HEK293 (cell line): ENCODE data around the gene PIANP.
A peak's percentile ranks its signal among the peaks of the same experiment; 100 is the strongest.

ENCODE experiments used
- CTCF ChIA-PET: fragments of 350-600 bp; formaldehyde crosslinking; extraction: SDS; loops from one replicate; lab custom pipeline; 2021; ENCODE audit warnings: antibody characterized with exemption; lab: Yijun Ruan, JAX
- POLR2A ChIA-PET: fragments of 300-600 bp; formaldehyde crosslinking; extraction: SDS; loops from one replicate; lab custom pipeline; 2020; ENCODE audit warnings: antibody characterized with exemption, inconsistent platforms; lab: Yijun Ruan, JAX
- H3K27ac ChIP-seq: fragments of 200-500 bp; sonication (Bioruptor generic); 2 replicates; pipeline ENCODE4 v1.5.1; 2014; ENCODE audit warnings: low read depth, low read length, control low read depth, inconsistent platforms; ENCODE audit errors: extremely low read depth
- H3K36me3 ChIP-seq, 2 experiments: fragments of 200-500 bp in 1 of 2; sonication (Bioruptor generic) in 1 of 2; 1 replicate in 1 of 2; 2 replicates in 1 of 2; pipeline ENCODE4 v1.5.1; 2014 to 2017; ENCODE audit warnings: inconsistent platforms in 2 of 2, low read length in 2 of 2; ENCODE audit not compliant: control insufficient read depth in 2 of 2, insufficient read depth in 1 of 2
- H3K4me1 ChIP-seq: fragments of 200-500 bp; sonication (Bioruptor generic); 2 replicates; pipeline ENCODE4 v1.5.1; 2014; ENCODE audit warnings: mild to moderate bottlenecking, low read length, inconsistent platforms; ENCODE audit not compliant: control insufficient read depth, insufficient read depth
- H3K4me3 ChIP-seq: 2 replicates; pipeline ENCODE4 v1.5.1; 2011; ENCODE audit warnings: low read depth, mild to moderate bottlenecking, control low read depth, low read length, moderate library complexity
- H3K9me3 ChIP-seq: fragments of 200-500 bp; sonication (Bioruptor generic); 2 replicates; pipeline ENCODE4 v1.5.1; 2014; ENCODE audit warnings: low read depth, low read length, inconsistent platforms; ENCODE audit not compliant: control insufficient read depth, insufficient read depth
- ELK4 ChIP-seq: IDR thresholded peaks from 2 replicates; pipeline ENCODE4 v1.6.1; 2011; ENCODE audit warnings: mild to moderate bottlenecking, low read depth, low read length, borderline replicate concordance
- GLIS2 ChIP-seq: fragments of 450-650 bp; formaldehyde crosslinking; IDR thresholded peaks from 2 replicates; pipeline ENCODE4 v1.5.1; 2016; ENCODE audit warnings: missing biosample characterization, missing genetic modification characterization
- HOXD13 ChIP-seq: sonication (generic); formaldehyde crosslinking; IDR thresholded peaks from 2 replicates; pipeline ENCODE4 v1.8.0; 2022; ENCODE audit warnings: missing genetic modification reagents, borderline replicate concordance
- KLF1 ChIP-seq: fragments of 450-650 bp; formaldehyde crosslinking; IDR thresholded peaks from 2 replicates; pipeline ENCODE4 v1.5.1; 2016; ENCODE audit warnings: missing biosample characterization, missing genetic modification characterization
- KLF7 ChIP-seq: fragments of 450-650 bp; formaldehyde crosslinking; IDR thresholded peaks from 2 replicates; pipeline ENCODE4 v1.5.1; 2016; ENCODE audit warnings: missing biosample characterization, missing genetic modification characterization, borderline replicate concordance
- OSR2 ChIP-seq: fragments of 450-650 bp; formaldehyde crosslinking; IDR thresholded peaks from 2 replicates; pipeline ENCODE4 v1.5.1; 2016; ENCODE audit warnings: missing biosample characterization, missing genetic modification characterization
- PATZ1 ChIP-seq: fragments of 450-650 bp; formaldehyde crosslinking; IDR thresholded peaks from 2 replicates; pipeline ENCODE4 v1.5.1; 2016; ENCODE audit warnings: missing biosample characterization, missing genetic modification characterization
- PRDM10 ChIP-seq: fragments of 450-650 bp; formaldehyde crosslinking; IDR thresholded peaks from 2 replicates; pipeline ENCODE4 v1.5.1; 2016; ENCODE audit warnings: missing biosample characterization, missing genetic modification characterization
- YY1 ChIP-seq: fragments of 450-650 bp; formaldehyde crosslinking; IDR thresholded peaks from 2 replicates; pipeline ENCODE4 v1.5.1; 2018; ENCODE audit warnings: missing biosample characterization, missing genetic modification characterization
- YY2 ChIP-seq: fragments of 450-650 bp; formaldehyde crosslinking; IDR thresholded peaks from 2 replicates; pipeline ENCODE4 v1.5.1; 2016; ENCODE audit warnings: missing biosample characterization, missing genetic modification characterization
- ZBTB20 ChIP-seq: fragments of 450-650 bp; formaldehyde crosslinking; IDR thresholded peaks from 2 replicates; pipeline ENCODE4 v1.5.1; 2016; ENCODE audit warnings: missing biosample characterization, missing genetic modification characterization
- ZNF23 ChIP-seq: fragments of 450-650 bp; formaldehyde crosslinking; IDR thresholded peaks from 2 replicates; pipeline ENCODE4 v1.5.1; 2016; ENCODE audit warnings: missing biosample characterization, missing genetic modification characterization, borderline replicate concordance
- ZNF24 ChIP-seq: fragments of 450-650 bp; formaldehyde crosslinking; IDR thresholded peaks from 2 replicates; pipeline ENCODE4 v1.5.1; 2016; ENCODE audit warnings: missing biosample characterization, missing genetic modification characterization
- ZNF26 ChIP-seq: fragments of 450-650 bp; formaldehyde crosslinking; IDR thresholded peaks from 2 replicates; pipeline ENCODE4 v1.5.1; 2016; ENCODE audit warnings: missing biosample characterization, missing genetic modification characterization
- ZNF341 ChIP-seq: fragments of 450-650 bp; formaldehyde crosslinking; IDR thresholded peaks from 2 replicates; pipeline ENCODE4; 2016; ENCODE audit warnings: low read depth, missing biosample characterization, missing genetic modification characterization
- ZNF549 ChIP-seq: fragments of 450-650 bp; IDR thresholded peaks from 2 replicates; pipeline ENCODE4 v1.5.1; 2018; ENCODE audit warnings: missing biosample characterization, missing genetic modification characterization, mild to moderate bottlenecking, inconsistent platforms, moderate library complexity
- ZNF558 ChIP-seq: fragments of 450-650 bp; formaldehyde crosslinking; IDR thresholded peaks from 2 replicates; pipeline ENCODE4 v1.5.1; 2016; ENCODE audit warnings: missing biosample characterization, missing genetic modification characterization
- ZNF629 ChIP-seq: fragments of 450-650 bp; formaldehyde crosslinking; IDR thresholded peaks from 2 replicates; pipeline ENCODE4 v1.5.1; 2017; ENCODE audit warnings: missing biosample characterization, missing genetic modification characterization
- ZNF639 ChIP-seq: fragments of 450-650 bp; formaldehyde crosslinking; IDR thresholded peaks from 2 replicates; pipeline ENCODE4 v1.5.1; 2016; ENCODE audit warnings: missing biosample characterization, missing genetic modification characterization
- ZNF776 ChIP-seq: fragments of 450-650 bp; formaldehyde crosslinking; IDR thresholded peaks from 2 replicates; pipeline ENCODE4 v1.5.0; 2017; ENCODE audit warnings: missing biosample characterization, missing genetic modification characterization, borderline replicate concordance
- ZNF791 ChIP-seq: fragments of 450-650 bp; formaldehyde crosslinking; IDR thresholded peaks from 2 replicates; pipeline ENCODE4 v1.5.1; 2016; ENCODE audit warnings: missing biosample characterization, missing genetic modification characterization
- ZSCAN18 ChIP-seq: fragments of 450-650 bp; formaldehyde crosslinking; IDR thresholded peaks from 2 replicates; pipeline ENCODE4 v1.5.1; 2016; ENCODE audit warnings: missing biosample characterization, missing genetic modification characterization
- ZSCAN5A ChIP-seq: fragments of 450-650 bp; formaldehyde crosslinking; IDR thresholded peaks from 2 replicates; pipeline ENCODE4 v1.5.1; 2016; ENCODE audit warnings: missing biosample characterization, missing genetic modification characterization

PIANP gene

GRCh38 chr12:6662906-6663742 lies 37.5 kb downstream of the PIANP start, which contains the start of gene ING4:
Gene ING4, minus strand, starts transcription at chr12:6663119. Its CDS starts 18 bp downstream, at chr12:6663101.
- POLR2A ChIA-PET = interaction anchor here (0.6 to 2.5 kb wide), 2 partner anchors 26 to 196 kb away, joined by 4 to 25 read pairs; partner anchors contain the start of gene ZNF384
- Histone ChIP-seq H3K27ac (peak within 1 kb of the TSS; percentile 70), H3K4me3 (peak within 1 kb of the TSS; percentile 76)
- TF ChIP-seq ZSCAN5A (tag by site-specific recombination) = no peak
- peak; percentile 61 for TF ChIP-seq PRDM10 (tag by site-specific recombination)
- TF ChIP-seq GLIS2 (tag by site-specific recombination) = peak; percentile 68
- no peak for TF ChIP-seq ZNF549 (tag by site-specific recombination)
- no peak for TF ChIP-seq ZNF776
- peak; percentile 97 for TF ChIP-seq YY2 (tag by site-specific recombination)
- TF ChIP-seq PATZ1 (tag by site-specific recombination) = peak; percentile 68
- peak; percentile 96 for TF ChIP-seq ELK4
- TF ChIP-seq YY1 (tag by site-specific recombination) = peak; percentile 94
- TF ChIP-seq HOXD13 (CRISPR knock-in tag) = 0 out of 2 replicates have a peak, but pooled peaks have one; percentile 62
- TF ChIP-seq ZNF558 (tag by site-specific recombination) = peak; percentile 72; the same call in 1 of the 2 replicates
- peak; percentile 66 for TF ChIP-seq ZNF341 (tag by site-specific recombination)
- TF ChIP-seq ZNF791 (tag by site-specific recombination) = no peak
- peak; percentile 72; the same call in 1 of the 2 replicates for TF ChIP-seq ZBTB20
- TF ChIP-seq ZNF629 = peak; percentile 100
- peak; percentile 95 for TF ChIP-seq ZNF639 (tag by site-specific recombination)
- peak; percentile 37; the same call in 1 of the 2 replicates for TF ChIP-seq ZSCAN18 (tag by site-specific recombination)
- no peak for TF ChIP-seq ZNF23
- peak; percentile 80 for TF ChIP-seq KLF1 (tag by site-specific recombination)
- no peak for TF ChIP-seq ZNF26 (tag by site-specific recombination)
- peak; percentile 82 for TF ChIP-seq KLF7 (tag by site-specific recombination)
- TF ChIP-seq OSR2 (tag by site-specific recombination) = 0 out of 2 replicates have a peak, but pooled peaks have one; percentile 54
- peak; percentile 86 for TF ChIP-seq ZNF24 (tag by site-specific recombination)

More at GRCh38 chr12:6662906-6663742, 37.5 kb downstream of the PIANP start, which contains the start of gene ING4:
- Histone ChIP-seq H3K9me3 (no peaks in the 10 kb centered on the region), H3K4me1 (peaks cover 7% of the 10 kb centered on the region; the same call in 1 of the 2 replicates), H3K36me3 (peaks cover 12 to 28% of the 10 kb centered on the region in 2 experiments)
- CTCF ChIA-PET = interaction anchor here (0.5 to 2.8 kb wide), 7 partner anchors 11 to 118 kb away, joined by 3 to 27 read pairs (median 3); partner anchors contain the start of gene LAG3
